Dedifferentiated amniotic fluid mesenchymal stem cell (primary cell): ENCODE results near the gene CRCP.
"Not testable (repeated sequence)": the region's sequence is repeated elsewhere in the genome, so short reads cannot be mapped to it uniquely, and the experiment has no call there.

ENCODE experiments used
- DNase-seq: peaks from one replicate; pipeline ENCODE4 v3.0.0-alpha.2; 2016; ENCODE audit errors: extremely low spot score

Gene CRCP

DNA sequence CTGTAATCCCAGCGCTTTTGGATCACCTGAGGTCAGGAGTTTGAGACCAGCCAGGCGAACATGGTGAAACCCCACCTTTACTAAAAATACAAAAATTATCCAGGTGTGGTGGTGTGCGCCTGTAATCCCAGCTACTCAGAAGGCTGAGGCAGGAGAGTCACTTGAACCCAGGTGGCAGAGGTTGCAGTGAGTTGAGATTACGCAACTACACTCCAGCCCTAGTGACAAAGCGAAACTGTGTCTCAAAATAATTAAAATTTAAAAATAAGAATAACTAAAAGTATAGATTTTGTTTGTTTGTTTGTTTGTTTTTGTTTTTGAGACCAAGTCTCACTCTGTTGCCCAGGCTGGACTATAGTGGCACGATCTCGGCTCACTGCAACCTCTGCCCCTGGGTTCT is 41.4 kb downstream of the CRCP start:
- not testable (repeated sequence) for DNase-seq

DNA sequence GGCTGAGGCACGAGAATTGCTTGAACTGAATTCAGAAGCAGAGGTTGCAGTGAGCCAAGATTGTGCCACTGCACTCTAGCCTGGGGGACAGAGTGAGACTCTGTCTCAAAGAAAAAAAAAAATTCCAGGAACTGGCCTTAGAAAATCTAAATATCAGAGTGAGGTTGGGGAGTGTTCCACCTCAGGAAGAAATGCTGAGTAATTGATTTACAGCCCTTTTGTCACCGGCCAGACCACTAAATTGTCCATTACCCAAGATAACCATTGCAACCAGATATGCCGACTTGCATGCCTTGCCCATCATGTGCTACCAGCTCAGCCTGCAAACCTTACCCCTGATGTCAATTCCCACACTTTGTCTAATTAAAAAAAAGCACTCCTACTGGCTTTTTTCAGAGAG is 42.4 kb downstream of the CRCP start:
- DNase-seq: no peak

DNA sequence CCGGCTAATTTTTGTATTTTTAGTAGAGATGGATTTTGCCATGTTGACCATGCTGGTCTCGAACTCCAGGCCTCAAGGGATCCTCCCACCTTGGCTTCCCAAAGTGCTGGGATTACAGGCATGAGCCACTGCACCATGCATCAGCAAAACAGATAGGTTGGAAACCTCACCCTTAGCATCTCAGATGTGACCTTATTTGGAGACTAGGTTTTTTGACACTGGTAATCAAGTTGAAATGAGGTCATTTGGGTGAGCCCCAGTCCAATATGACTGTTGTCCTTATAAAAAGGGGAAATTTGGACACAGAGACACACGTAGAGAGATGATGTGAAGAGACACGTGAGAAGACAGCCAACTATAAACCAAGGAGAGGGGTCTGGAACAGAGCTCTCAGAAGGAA is 48.0 kb downstream of the CRCP start:
- DNase-seq: no peak

DNA sequence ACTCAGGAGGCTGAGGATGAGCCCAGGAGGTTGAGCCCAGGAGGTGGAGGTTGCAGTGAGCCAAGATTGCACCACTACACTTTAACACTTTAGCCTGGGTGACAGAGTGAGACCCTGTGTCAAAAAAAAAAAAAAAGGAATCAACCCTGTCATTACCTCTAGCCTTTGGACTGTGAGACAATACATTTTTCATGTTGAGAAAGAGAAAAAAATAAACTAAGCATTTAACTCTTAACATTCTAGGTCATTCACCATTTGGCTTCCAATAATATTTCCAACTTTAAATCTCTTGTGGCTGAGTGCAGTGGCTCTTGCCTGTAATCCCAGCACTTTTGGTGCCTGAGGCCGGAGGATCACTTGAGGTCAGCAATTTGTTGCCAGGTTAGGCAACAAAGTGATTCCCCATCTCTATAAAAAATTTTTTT is 48.6 kb downstream of the CRCP start:
- no peak for DNase-seq

DNA sequence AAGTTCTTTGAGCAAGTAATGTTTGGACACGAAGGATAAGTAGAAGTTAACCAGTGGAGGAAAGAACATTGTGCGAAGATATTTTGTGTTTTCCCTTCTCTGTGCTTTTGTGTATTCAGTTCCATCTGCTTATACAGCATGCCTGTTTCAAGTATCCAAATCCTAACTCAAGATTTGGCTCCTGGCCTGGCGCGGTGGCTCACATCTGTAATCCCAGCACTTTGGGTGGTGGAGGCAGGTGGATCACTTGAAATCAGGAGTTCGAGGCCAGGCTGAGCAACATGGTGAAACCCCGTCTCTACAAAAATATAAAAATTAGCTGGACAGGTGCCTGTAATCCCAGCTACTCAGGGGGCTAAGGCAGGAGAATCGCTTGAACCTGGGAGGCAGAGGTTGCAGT is 49.7 kb downstream of the CRCP start:
- DNase-seq: no peak

DNA sequence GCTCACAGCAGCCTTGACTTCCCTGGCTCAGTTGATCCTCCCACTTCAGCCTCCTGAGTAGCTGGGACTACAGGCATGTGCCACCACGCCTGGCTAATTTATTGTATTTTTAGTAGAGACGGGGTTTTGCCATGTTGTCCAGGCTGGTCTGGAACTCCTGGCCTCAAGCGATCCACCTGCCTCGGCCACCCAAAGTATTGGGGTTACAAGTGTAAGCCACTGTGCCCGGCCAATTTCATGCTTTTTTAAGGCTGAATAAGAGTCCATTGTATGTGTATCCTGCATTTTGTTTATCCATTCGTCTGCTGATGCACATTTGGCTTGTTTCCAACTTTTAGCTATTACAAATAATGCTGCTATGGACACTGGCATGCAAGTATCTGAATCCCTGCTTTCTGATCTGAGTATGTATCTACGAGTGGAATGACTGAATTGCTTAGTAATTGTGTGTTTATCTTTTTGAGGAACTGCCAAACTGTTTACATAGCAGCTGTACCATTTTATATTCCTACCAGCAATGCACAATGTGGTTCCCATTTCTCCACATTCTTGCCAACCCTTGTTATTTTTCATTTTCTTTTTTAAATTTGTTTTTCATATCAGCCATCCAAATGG is 53.2 kb downstream of the CRCP start:
- DNase-seq: peak; percentile 87

DNA sequence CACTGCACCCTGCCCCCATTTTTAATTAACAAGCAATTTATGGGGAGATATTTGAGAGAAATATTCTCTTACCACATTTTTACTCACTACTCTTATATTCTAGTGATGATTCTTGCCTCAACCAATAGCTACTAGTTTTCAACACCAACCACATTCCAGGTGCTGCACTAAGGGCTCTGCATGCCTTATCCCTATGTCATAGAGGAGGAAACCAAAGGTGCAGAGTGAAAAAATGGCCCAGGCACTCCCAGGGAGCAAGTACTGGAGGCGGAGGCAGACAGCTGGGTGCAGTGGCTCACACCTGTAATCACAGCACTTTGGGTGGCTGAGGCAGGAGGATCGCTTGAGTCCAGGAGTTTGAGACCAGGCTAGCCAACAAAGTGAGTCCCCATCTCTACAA is 55.0 kb downstream of the CRCP start:
- no peak for DNase-seq

DNA sequence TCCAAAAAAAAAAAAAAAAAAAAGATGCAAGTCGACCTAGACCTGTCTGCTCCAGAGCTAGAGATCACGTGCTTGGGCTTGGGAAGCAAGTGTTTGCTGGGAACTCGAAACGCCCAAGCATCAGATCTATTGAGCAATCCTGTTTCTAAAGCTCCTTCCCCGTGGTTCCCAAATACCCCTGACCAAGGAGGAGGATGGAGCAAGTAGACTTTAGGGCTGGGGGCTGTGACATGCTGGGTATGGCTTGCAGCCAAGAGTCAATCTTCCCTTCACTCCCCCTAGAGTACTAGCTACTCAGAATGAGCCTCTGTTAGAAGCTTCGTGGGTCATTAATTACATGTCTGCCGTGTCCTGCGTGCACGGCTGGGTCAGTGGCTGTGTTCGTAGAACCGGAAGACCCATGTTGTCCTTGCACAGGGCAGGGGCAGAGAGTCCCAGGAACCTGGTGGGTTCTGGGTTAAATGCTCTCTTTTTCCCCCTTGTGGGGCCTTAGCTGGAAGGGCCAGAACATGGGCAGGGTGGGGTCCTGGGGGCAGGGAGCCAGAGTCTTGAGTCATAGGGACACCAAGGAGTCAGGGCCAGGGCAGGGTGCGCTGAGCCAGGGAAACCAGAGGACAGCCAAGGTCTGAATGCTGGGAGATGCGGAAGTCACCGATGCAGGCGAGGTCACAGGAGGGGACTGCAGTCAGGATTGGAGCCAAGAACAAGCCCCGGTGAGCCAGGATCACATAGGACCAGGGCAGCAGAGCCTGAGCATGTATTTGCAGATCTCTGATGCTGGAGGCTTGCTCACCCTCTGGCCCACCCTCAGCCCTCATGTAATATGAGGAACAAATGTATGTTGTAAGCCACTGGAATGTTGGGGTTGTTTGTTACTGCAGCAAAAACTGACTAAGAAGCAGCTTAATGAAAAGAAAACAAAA is 55.9 kb downstream of the CRCP start:
- no peak for DNase-seq

DNA sequence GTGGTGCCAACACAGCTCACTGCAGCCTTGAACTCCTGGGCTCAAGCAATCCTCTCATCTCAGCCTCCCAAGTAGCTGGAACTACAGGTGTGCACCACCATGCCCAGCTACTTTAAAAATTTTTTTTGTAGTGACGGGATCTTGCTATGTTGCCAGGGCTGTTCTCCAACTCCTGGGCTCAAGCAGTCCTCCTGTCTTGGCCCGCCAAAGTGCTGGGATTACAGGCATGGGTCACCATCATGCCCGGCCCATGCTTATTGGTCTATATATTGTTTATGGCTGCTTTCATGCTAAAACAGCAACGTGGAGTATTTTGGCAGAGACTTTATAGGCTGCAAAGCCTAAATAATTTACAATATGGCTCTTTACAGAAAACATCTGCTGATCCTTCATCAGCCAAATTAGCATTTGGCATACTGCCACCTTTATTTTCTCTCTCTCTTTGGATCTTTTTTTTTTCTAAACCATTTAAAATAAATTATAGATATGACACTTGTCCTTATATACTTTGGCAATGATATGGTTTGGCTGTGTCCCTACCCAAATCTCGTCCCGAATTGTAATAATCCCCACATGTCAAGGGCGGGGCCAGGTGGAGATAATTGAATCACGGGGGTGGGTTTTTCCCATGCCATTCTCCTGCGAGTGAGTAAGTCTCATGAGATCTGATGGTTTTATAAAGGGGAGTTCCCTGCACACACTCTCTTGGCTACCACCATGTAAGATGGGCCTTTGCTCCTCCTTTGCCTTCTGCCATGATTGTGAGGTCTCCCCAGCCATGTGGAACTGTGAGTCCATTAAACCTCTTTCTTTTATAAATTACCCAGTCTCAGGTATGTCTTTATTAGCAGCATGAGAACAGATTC is 58.1 kb downstream of the CRCP start:
- not testable (repeated sequence) for DNase-seq

DNA sequence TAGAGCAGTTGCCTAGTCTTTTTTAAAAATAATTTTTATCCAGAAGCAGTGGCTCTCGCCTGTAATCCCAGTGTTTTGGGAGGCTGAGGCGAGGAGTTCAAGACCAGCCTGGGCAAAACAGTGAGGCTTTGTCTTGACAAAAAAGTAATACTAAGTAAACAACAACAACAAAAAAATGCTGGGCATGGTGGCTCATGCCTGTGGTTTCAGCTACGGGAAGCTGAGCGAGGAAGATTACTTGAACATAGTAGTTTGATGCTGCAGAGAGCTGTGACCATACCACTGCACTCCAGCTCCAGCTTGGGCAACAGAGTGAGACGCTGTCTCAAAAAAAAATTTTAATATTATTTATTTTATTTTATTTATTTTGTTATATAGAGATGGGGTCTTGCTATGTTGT is 59.2 kb downstream of the CRCP start:
- no peak for DNase-seq

DNA sequence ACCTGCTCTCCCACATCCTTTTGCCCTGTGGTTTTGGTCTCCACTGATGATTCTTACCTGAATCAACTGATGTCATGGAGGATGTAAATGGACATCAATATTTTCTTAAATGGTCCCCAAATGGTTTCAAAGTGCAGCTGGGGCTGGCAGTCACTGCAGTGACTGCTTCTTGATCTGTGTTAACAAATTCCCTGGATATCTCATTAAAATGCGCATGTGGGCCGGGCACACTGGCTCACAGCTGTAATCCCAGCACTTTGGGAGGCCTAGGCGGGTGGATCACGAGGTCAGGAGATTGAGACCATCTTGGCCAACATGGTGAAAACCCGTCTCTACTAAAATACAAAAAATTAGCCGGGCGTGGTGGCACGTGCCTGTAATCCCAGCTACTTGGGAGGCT is 60.4 kb downstream of the CRCP start:
- not testable (repeated sequence) for DNase-seq

DNA sequence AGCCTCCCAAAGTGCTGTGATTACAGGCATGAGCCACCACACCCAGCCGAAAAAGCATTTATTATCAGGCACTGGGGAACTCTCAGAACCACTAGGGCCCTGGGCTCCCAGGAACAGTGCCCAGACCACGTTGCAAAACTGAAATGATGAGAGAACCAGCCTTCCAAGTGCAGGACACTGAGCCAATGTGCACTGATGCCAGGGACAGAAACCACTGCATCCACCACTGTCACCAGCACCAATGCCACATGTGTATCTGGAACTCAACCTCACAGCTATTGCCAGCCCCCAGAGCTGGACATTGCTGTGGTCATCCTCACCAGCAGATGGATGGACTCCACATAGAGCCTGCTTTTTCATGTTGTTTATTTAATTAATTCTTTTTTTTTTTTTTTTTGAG is 62.3 kb downstream of the CRCP start:
- DNase-seq: no peak

DNA sequence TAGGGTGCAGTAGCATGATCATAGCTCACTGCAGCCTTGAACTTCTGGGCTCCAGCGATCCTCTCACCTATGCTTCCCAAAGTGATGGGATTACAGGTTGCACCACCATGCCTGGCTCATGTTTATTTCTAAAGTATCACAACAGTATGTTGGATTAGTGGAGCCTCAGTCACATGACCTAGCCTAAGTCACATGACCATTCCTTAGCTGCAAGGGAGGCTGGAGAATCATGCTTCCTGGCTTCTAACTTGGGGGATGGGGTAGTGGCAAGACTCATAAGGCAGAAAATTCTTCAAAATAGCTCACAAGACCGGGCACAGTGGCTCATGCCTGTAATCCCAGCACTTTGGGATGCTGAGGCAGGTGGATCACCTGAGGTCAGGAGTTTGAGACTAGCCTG is 63.6 kb downstream of the CRCP start:
- DNase-seq: no peak

DNA sequence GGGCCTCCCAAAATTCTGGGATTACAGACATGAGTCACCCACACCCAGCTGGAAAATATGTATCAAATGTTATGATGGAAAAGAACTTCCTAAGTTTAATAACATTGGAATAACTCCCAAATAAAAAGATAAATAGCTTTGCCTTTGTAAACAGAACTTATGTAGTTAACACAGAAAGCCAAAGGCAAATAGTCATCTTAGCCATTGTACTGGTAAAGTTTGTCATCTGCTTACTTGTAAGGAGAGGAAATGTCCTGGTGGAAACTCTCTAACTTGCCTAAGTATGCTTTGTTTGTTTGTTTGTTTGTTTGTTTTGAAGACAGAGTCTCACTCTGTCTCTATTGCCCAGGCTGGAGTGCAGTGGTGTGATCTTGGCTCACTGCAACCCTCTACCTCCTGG is 66.7 kb downstream of the CRCP start:
- no peak for DNase-seq

DNA sequence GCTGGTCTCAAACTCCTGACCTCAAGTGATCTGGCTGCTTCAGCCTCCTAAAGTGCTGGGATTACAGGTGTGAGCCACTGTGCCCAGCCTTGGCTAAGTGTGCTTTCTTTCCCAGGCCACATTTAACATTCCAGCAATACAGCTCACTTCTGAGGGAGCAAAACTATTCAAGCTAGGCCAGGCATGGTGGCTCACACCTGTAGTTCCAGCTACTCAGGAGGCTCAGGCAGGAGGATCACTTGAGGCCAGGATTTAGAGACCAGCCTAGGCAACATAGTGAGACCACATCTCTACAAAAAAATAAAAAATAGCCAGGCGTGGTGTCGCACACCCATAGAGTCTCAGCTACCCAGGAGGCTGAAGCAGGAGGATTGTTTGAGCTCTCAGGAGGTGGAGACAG is 67.2 kb downstream of the CRCP start:
- no peak for DNase-seq

DNA sequence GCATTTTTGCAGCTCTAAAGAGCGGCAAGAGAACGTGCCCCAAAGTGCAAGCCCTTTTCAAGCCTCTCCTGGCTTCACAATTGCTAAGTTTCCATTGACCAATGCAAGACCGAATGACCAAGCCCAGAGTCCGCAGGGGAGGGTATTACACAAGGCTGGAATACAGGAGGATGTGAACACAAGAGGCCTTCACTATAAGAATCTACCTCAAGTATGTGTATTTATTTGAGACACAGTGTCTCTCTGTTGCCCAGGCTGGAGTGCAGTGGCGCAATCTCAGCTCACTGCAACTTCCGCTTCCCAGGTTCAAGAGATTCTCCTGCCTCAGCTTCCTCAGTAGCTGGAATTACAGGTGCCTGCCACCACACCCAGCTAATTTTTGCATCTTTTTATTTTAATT is 68.3 kb downstream of the CRCP start:
- no peak for DNase-seq

DNA sequence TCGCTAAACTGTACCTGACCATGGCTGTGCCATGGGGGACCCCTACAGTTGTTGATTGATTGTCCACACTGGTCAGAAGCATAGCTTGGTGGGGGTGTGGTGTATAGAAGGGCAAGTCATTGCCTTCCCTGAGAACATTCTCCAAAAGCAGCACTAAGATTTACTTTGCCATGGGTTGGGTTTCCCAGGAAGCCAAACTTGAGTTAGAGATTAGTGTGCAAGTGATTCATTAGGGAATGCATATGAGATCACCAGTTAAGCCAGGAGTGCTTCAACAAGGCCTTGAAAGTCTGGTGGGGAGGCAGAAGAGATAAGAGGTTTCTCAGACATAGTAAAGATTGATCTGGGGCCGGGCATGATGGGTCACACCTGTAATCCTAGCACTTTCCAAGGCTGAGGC is 69.1 kb downstream of the CRCP start:
- peak; percentile 78 for DNase-seq

DNA sequence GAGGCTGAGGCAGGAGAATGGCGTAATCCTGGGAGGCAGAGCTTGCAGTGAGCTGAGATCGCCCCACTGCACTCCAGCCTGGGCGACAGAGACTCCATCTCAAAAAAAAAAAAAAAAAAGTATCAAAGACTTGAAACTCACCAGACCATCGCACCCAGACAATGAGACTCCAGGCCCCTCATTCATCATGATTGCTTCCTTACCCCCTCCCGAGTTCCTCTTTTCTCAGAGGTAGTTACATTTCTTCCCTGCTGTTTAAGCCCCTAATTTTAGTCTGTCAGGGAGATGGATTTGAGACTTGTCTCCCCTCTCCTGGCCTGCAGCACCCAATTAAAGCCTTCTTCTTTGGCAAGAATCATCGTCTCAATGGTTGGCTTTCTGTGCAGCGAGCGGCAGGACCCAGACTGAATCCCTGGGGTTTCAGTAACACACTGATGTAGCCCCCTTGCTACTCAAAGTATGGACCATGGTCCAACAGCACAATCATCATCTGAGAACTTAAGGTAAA is 71.1 kb downstream of the CRCP start:
- no peak for DNase-seq

DNA sequence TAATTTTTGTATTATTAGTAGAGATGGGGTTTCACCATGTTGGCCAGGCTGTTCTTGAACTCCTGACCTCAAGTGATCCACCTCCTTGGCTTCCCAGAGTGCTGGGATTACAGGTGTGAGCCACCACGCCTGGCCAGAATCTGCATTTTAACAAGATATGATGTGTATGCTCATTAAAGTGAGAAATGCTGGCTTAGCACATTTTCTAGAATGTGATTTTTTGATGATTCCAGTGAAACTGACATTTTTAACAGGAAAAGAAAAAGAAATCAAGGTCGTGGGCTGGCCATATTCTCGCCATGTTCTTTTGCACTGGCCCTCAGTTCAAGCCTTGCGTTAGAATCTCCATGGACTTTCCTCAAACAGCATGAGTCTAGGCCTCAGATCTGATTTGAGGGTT is 72.3 kb downstream of the CRCP start:
- no peak for DNase-seq

DNA sequence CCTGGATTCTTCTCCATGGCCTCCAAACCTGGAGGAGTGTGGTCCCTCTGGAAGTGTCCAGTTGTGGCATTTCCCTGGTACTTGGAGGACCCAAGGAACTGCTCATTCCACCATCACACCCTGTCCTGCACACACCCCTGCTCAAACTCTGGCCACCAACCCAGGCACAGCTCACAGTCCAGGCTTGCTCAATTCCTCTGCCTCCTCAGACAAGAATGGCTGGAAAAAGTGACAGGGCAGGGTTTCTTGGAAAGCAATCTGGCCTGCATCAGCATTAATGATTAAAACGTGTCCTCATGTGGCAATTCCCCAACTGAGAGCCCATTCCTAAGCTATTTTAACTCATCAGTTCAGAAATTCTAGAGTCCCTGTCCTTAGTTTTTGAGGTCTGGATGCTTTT is 73.3 kb downstream of the CRCP start:
- peak; percentile 56 for DNase-seq

DNA sequence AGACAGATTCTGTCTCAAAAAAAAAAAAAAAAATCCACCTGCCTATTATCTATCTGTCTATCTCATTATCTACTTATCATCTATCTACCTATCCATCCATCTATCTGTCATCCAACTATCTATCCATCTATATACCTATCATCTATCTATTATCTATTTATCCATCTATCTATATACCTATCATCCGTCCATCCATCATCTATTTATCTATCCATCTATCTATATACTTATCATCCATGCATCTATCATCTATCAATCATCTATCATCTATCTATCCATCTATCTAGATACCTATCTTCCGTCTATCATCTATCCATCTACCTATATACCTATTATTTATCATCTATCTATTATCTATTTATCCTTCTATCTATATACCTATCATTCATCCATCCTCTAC is 74.0 kb downstream of the CRCP start:
- DNase-seq: no peak
